ENCODE results near the gene GPR143.

GRCh38 chrX:9724711-9725110 lies 40.9 kb downstream of the GPR143 start:
- TF ChIP-seq, protein P1, sequence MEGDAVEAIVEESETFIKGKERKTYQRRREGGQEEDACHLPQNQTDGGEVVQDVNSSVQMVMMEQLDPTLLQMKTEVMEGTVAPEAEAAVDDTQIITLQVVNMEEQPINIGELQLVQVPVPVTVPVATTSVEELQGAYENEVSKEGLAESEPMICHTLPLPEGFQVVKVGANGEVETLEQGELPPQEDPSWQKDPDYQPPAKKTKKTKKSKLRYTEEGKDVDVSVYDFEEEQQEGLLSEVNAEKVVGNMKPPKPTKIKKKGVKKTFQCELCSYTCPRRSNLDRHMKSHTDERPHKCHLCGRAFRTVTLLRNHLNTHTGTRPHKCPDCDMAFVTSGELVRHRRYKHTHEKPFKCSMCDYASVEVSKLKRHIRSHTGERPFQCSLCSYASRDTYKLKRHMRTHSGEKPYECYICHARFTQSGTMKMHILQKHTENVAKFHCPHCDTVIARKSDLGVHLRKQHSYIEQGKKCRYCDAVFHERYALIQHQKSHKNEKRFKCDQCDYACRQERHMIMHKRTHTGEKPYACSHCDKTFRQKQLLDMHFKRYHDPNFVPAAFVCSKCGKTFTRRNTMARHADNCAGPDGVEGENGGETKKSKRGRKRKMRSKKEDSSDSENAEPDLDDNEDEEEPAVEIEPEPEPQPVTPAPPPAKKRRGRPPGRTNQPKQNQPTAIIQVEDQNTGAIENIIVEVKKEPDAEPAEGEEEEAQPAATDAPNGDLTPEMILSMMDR (IDR thresholded peaks at IDR 0.05 in 8 of 11, conservative IDR thresholded peaks at IDR 0.05 in 3 of 11): no peak
- TF ChIP-seq POLR2AphosphoS5 (IDR thresholded peaks at IDR 0.05): no peak
